Measurements from ENCODE around the gene TMED10. TPM values are rescaled to one million over a fixed set of nuclear protein-coding genes. Genes with fewer than 3 reads are reported as not detected.

Gene TMED10
- polyA plus RNA-seq, 3 donors, result 73.3 to 243 (median 215) TPM

DNA sequence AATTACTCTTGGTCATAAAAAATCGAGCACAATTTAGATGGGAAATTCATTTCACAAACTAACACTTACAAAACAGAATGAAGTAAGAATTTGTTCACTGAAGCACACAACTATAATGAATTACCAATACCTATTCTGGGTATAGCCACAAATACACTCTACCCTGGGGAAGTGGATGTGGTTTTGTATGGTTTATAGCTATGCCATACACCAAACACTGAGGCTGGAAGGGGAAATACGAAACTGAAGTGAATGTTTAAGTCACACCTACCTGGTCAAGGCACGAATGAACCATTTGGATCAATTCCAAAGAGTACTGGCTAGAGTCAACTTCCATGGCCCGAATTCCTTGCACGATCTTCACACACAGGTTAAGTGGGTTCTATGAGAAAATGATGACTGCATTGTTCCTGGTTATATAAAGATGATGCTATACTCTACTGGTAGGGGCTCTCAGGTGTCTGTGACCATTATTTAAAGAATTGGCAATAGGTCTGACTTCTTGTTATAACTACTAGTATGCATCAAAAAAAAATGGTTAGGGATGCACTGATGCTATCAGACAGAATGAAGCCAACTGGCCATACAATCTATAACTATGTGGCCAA, 62.4 kb downstream of the TMED10 start:
- WGBS, 3 donors, result 76 to 83% (median 82%) methylated on average over 5 of the region's 5 CpGs

DNA sequence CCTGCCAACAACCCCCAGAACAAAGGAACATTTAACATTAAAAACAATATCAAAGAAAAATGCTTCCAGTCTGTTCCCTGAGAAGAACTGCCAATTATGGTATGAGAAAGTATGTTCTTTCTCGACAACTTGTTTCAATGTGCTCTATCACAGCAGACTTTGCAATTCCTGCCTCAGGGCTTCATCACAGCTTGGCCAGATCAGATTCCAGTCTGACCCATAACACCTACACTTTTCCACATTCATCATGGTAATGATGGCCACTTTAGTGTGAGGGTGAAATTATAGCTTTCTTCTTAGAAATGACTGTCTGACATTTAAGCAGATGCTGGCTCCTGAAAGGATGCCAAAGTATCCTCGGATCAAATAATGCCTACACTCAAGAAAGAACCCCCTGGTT, 66.5 kb downstream of the TMED10 start:
- no peak overlapping the region for H3K27ac ChIP-seq (ENCODE audit: low read depth, low read length)
- 82 to 91% (median 89%) methylated on average over 2 of the region's 2 CpGs for WGBS, 3 donors

More for the DNA sequence above, 62.4 kb downstream of the TMED10 start:
- no peak overlapping the region for H3K27ac ChIP-seq (ENCODE audit: low read depth, low read length)

DNA sequence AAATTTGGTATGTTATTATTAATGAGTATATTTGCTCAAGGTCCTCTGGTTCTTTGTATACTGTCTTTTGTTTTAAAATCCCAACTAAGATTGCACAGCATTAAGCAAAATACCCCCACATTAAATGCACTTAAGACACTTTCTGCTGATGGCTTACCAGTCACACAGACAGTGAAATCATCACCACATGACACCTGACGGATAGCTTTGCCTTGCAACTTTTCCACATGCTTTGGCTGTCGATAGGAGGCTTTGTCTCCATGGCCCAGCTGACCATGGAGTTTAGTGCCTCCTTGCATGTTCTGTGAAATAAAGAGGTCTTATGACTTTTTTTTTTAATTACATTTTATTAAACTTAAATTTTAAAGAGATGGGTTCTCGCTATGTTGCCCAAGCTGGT, 69.2 kb downstream of the TMED10 start:
- 62 to 78% (median 62%) methylated on average over 3 of the region's 3 CpGs for WGBS, 3 donors
- no peak overlapping the region for H3K27ac ChIP-seq (ENCODE audit: low read depth, low read length)

DNA sequence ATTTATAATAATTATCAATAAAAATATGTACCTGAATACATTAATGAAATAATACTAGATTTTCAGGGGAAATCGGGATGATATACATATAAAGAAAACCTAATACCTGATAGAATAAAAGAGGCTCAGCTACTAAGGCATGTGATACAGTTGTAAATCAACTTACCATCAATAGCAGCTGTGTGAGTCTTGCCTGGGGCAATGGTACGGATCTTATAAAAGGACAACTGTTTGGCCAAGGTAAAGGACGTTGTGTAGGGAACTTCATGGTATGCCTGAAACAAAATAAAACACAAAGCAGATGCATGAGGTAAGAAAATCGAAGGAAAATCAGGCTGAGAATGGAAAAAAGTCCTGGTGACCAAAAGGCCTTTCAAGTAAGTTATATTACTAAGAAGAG, 74.9 kb downstream of the TMED10 start:
- H3K27ac ChIP-seq (ENCODE audit: low read depth, low read length), result no peak overlapping the region
- WGBS, 3 donors, result 87 to 93% (median 88%) methylated on average over 4 of the region's 4 CpGs

DNA sequence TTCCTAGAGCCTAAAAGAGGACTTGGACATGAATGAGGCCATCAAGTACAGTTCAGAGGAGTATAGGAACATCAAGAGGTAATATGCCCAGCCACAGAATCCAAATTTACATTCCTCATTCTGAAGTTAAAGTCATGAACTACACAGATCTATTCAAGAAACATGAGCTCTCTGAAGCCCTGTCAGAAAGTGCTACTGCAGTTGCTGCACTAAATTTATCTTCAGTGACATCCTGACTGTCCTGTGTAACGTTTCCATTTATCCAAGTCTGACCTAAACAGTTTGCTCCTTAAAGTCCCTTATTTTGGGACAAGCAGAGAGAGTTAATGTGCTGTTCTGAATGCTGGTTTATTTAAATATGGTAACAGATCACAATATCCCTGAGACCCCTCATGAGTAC, 77.7 kb downstream of the TMED10 start:
- 68 to 72% (median 68%) methylated on average over 1 of the region's 1 CpG for WGBS, 3 donors
- H3K27ac ChIP-seq (ENCODE audit: low read depth, low read length), result no peak overlapping the region

DNA sequence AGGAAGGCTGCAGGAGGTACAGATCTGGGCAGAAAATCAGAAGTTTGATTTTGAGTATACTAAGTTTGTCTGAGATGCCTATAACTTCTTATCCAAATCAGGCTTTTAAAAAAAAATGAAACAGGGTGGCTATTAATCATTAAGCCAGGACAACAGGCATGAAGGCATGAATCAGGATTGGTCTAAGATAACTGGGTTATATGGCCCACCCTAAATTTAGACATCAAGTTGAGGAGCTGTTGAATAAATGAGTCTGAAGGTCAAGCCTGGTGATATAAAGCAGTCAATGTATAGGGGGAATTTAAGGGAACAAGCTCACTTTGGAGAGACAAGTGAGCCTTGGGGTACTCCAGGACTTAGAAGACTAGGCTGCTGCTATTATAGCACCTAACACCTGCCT, 78.2 kb downstream of the TMED10 start:
- no peak overlapping the region for H3K27ac ChIP-seq (ENCODE audit: low read depth, low read length)

DNA sequence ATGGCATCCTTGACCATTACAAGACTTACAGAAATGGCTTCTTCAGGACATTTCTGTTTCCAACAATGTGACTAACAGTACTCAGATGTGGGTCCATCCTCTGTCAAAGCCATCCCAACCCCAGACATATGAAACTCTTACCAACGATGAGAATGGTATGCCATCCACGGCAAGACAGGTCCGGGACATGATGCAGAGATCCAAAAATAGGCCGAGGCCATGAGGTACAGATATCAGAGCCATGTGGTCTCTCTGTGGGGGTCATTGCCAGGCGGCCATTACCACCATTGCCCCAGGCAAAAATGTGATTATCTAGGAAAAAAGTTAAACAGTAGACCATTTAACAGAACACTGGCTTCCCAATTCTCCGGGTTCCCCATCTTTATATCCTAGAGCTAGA, 79.5 kb downstream of the TMED10 start:
- 88 to 93% (median 91%) methylated on average over 6 of the region's 6 CpGs for WGBS, 3 donors
- no peak overlapping the region for H3K27ac ChIP-seq (ENCODE audit: low read depth, low read length)

DNA sequence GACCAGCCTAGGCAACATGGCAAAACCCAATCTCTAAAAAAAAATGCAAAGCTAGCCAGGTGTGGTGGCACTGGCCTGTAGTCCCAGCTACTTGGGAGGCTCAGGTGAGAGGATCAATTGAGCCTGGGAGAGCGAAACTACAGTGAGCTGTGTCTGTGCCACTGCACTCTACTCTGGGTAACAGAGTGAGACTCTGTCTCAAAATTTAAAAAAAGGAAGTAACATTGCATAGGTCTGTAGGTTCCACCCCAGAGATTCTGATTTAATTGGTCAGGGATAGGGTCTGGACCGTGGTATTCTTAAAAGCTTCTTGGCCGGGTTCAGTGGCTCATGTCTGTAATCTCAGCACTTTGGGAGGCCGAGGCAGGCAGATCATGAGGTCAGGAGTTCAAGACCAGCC, 80.7 kb downstream of the TMED10 start:
- 89 to 93% (median 89%) methylated on average over 4 of the region's 4 CpGs for WGBS, 3 donors

DNA sequence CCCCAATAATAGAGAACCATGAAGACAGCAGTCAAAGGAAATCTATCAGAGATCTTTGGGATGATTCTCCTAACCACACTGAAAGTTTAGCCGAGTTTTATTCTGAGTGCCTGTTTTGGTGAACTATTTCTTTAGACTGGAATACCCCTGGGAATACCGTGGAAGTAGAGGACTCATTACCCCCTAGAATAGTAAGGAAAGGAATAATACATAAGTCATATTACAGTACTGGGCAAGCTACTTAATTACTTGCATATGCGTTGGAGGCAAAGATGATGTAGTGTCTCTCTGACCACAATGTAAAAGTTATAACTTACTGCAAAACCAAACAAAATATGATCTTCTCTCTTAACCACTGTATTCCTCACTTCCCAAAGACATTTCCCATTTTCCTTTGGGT, 81.5 kb downstream of the TMED10 start:
- H3K27ac ChIP-seq (ENCODE audit: low read depth, low read length), result no peak overlapping the region
- WGBS, 3 donors, result 80 to 90% (median 82%) methylated on average over 3 of the region's 3 CpGs

More for the DNA sequence above, 80.7 kb downstream of the TMED10 start:
- no peak overlapping the region for H3K27ac ChIP-seq (ENCODE audit: low read depth, low read length)

DNA sequence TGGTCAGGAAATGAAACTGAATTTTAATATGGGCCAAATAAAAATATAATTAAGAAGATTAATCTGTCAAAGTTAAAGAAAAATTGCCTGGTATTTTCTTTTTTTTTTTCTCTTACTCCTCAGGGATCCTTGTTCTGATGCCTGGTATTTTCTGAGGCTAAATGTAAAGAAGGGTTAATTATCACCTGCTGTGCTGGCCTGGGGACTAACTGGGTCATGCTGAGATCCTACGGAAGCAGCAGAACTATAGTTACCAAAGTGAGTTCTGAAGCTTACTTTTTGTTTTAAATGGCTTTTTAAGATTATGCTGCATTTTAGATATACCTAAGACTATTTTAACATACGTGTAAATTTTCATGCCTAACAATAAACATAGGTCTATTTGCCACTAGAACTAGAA, 83.7 kb downstream of the TMED10 start:
- 82 to 89% (median 88%) methylated on average over 2 of the region's 2 CpGs for WGBS, 3 donors
- no peak overlapping the region for H3K27ac ChIP-seq (ENCODE audit: low read depth, low read length)

DNA sequence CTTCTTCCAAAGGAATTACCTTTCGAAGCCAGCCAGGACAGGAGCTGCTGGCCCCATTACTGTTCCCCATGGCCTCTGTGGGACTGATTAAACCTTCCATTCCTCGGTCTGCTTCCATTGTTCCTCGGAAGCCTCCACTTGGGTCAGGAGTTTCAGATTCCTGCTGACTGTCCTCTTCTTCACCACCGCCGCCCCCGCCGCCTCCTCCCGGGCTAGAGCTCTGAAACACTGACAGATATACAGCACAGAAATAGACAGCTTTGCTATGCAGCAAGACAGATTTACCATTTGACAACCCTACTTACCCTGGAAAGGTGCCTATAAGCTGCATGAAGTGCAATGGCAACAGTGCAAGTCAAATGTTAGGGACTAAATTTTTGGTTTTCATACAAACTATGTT, 85.2 kb downstream of the TMED10 start:
- H3K27ac ChIP-seq (ENCODE audit: low read depth, low read length), result no peak overlapping the region
- WGBS, 3 donors, result 87 to 95% (median 89%) methylated on average over 8 of the region's 8 CpGs

DNA sequence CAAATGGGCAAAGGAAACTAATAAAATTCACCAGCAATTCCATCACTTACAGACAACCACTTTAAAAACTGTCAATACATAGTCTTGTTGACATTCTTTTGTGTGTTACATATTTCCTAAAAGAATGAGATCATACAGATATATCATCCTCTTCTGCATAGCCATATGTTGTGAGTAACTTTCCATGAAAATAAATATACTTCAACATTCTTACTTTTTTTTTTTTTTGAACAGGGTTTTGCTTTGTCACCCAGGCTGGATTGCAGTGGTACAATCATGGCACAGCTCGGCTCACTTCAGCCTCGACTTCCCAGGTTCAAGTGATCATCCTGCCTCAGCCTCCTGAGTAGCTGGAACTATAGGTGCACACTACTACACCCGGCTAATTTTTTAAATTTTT, 86.1 kb downstream of the TMED10 start:
- WGBS, 3 donors, result 85 to 94% (median 93%) methylated on average over 3 of the region's 3 CpGs
- no peak overlapping the region for H3K27ac ChIP-seq (ENCODE audit: low read depth, low read length)

DNA sequence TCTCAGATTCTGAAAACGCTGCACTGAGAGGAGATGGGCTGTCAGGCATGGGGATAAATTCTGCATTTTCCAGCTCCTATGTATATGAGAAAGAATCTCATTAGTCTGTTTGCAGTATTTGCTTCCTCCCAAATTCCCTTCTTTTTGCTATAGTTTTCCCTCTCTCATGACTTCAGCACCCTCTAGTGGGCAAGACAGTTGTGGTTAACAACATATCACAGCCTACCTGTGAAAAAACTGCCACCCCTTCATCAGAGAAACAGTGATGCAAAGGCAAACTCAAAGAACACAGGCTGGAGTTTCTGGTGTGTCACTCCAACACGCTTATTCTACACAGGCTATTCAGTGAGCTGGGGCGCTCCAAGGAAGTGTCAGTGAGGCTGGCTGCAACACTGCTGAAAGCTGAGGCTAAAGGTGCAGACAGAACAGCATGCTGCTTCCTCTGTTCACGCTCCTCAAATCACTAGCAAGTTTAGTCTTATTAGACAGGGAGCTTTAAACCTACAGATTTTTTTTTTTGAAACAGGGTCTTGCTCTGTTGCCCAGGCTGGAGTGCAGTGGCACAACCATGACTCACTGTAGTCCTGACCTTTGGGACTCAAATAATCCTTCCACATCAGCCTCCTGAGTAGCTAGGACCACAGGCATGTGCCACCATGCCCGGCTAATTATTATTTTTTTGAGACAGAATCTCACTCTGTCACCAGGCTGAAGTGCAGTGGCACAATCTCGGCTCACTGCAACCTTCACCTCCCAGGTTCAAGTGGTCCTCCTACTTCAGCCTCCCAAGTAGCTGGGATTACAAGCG, 87.6 kb downstream of the TMED10 start:
- H3K27ac ChIP-seq (ENCODE audit: low read depth, low read length), result no peak overlapping the region
- 62 to 78% (median 74%) methylated on average over 7 of the region's 7 CpGs for WGBS, 3 donors

DNA sequence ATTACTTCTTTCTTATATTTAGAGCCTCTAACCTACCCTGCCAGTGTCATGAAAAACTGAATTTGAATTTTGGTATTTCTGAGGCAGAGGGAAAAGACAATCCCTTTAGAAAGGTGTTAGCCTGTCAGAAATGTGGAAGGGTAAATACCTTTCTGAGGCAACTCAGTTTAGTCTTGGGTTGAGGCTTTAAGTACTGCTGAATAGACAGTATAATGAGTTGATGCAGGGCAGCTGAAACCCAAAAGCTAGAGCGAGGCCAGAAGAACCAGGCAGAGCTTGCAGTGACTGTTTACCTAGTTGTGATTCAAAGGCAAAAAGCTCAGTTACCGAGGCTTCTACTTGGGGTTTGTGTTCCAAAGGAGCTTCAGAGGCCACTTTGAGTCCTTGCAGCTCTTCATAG, 88.3 kb downstream of the TMED10 start:
- H3K27ac ChIP-seq (ENCODE audit: low read depth, low read length), result no peak overlapping the region
- WGBS, 3 donors, result 79 to 90% (median 84%) methylated on average over 2 of the region's 2 CpGs

DNA sequence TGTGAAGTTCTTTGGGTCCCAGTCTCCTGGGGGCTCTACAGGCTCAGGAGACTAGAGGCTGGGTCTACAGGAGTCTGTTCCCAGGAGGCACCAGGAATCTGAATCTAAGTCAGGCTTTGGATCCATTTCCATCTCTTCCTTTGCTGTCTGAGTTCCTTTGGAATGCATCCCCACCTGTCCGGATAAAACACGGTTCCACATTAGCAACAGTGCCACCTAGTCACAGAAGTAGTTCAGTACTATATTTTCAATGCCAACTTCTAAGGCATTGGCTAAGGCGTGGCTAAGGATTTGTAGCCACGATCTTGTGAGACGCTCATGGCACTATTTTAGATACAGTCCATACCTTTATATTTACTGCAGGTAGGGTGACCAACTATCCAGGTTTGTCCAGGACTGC, 91.9 kb downstream of the TMED10 start:
- no peak overlapping the region for H3K27ac ChIP-seq (ENCODE audit: low read depth, low read length)
- 40 to 64% (median 63%) methylated on average over 5 of the region's 5 CpGs for WGBS, 3 donors

DNA sequence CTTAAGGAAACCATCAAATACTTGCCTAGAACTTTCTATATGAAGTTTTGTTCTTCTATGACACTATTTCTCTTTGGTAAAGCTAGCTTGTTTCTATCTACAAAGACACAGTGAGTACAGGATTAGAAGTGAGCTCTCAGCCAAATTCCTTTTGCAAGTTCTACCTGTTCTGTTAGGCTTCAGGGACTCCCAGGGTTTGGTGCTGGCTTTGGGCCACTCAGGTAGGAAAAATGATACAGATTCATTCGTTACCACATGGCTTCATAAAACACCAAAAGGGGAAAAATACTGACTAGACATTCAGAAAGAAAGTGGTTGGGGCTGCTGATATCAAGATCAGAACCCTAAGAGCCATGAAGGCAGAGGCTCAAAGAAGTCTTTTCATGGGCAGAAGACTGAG, 93.1 kb downstream of the TMED10 start:
- 70 to 91% (median 81%) methylated on average over 1 of the region's 1 CpG for WGBS, 3 donors
- H3K27ac ChIP-seq (ENCODE audit: low read depth, low read length), result no peak overlapping the region

DNA sequence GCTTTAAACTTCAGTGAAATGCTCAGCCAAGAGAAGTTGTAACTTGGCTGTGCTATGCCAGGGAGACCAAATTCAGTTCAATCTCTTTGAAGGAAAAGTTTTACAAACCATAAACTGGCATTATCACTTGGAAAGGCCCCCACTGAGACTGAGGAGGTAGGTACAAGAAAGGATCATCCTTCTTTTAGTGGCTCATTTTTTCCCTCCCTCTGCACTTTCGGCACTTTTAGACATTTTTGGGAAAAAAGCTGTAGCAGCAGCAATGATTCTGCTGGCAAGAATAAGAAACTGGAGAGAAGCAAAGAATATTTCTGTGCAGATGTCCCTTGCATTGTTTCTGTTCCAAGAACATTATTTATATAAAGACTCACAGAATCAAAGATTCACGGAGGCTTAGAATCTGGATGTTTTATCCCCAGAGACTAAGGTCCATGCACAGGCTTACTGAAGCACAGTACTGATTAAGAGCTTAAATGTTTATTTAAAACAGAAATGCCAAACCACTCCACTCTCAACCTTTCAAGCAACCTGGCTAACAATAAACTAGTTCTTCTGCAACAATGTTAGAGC, 94.7 kb downstream of the TMED10 start:
- no peak overlapping the region for H3K27ac ChIP-seq (ENCODE audit: low read depth, low read length)
- WGBS, 3 donors, result 19 to 70% (median 67%) methylated on average over 2 of the region's 2 CpGs

Measured in adipose tissue (tissue), 3 donors.